Measurements from ENCODE around the gene PRR36. TPM values are rescaled to one million over a fixed set of nuclear protein-coding genes. Genes with fewer than 3 reads are reported as not detected.
A peak's percentile ranks its signal among the peaks of the same experiment; 100 is the strongest.

PRR36 gene
- total and polyA plus RNA-seq, 4 experiments from 2014 or later, result 0.06 to 0.36 (median 0.29) TPM; not detected in 1

DNA sequence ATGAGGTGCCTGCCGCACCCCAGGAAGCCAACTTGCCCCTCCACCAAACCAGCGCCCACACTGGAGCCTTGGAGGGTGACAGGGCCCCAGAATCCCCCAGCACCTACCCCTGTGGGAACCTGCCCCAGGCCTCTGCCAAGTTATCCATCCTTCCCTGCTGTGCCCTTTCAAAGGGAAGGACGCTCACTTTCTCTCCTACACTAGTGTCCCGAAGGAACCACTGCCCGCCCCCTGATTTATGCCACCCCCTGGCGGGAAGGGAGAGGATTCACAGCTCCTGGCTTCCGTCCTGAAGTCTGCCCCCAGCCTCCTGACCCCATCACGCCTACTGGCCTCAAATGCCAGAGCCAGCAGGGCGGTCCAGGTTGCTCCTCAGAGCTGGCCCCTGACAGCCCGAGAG is 42.7 kb downstream of the PRR36 start:
- POLR2A ChIA-PET (ENCODE audit: partially characterized antibody), result interaction anchor here (0.6 to 1.3 kb wide), 3 partner anchors 13 to 174 kb away, joined by 3 to 4 read pairs (median 3); partner anchors contain the start of gene SNAPC2
- Histone ChIP-seq H3K4me1 (ENCODE audit: insufficient read depth, low read length) (peaks cover 22% of the 10 kb centered on the region), H3K4me3 (ENCODE audit: low read length in 2 of 2) (no peak overlapping the region), H3K27ac (ENCODE audit: low read depth, low read length) (no peak overlapping the region), H3K9me3 (ENCODE audit: control insufficient read depth in 1 of 2, low read length in 2 of 2) (no peaks in the 10 kb centered on the region), H3K36me3 (ENCODE audit: insufficient read depth, low read length) (no peaks in the 10 kb centered on the region), H3K27me3 (ENCODE audit: insufficient read depth, low read length) (no peaks in the 10 kb centered on the region)
- Mint-ChIP-seq H3K9me3 (no peaks in the 10 kb centered on the region), H3K4me1 (peaks cover 11 to 28% (median 18%) of the 10 kb centered on the region in 4 donors), H3K36me3 (no peaks in the 10 kb centered on the region), H3K4me3 (peak overlapping the region; percentile 39 to 88 (median 78)), H3K27ac (peak overlapping the region in 3 of 7 donors; percentile 3 to 70 (median 55)), H3K27me3 (no peaks in the 10 kb centered on the region)
- CTCF ChIA-PET (ENCODE audit: partially characterized antibody), result interaction anchor here (1.3 kb wide), 1 partner anchor 21 kb away, joined by 4 read pairs; no protein-coding TSS in a partner anchor
- intact Hi-C loops (cut with micrococcal nuclease), result loop anchor here (2.0 kb wide), 1 partner anchor 31 kb away; no protein-coding TSS in a partner anchor
- DNase-seq, result no peak

DNA sequence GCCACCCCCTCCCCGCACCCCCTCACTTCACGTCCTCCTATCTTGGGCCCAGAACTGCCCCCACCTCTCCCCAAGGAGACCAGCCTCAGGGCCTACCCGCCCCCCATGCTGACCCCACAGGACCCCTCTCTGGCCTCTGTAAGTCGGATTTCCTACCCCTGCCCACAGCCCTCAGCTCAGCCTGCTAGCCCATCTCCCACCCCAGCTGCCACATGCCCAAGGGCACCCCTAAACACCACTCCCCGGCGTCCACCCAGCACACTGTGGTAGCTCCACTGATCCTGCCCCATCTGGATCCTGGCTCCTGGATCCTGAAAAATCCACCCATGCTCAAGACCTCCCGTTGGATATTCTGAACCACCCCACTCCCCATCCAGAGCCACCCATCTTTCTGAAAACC is 43.4 kb downstream of the PRR36 start:
- POLR2A ChIA-PET (ENCODE audit: partially characterized antibody), result interaction anchor here (0.6 to 1.6 kb wide), 3 partner anchors 14 to 173 kb away, joined by 3 to 4 read pairs (median 3); partner anchors contain the start of gene SNAPC2

DNA sequence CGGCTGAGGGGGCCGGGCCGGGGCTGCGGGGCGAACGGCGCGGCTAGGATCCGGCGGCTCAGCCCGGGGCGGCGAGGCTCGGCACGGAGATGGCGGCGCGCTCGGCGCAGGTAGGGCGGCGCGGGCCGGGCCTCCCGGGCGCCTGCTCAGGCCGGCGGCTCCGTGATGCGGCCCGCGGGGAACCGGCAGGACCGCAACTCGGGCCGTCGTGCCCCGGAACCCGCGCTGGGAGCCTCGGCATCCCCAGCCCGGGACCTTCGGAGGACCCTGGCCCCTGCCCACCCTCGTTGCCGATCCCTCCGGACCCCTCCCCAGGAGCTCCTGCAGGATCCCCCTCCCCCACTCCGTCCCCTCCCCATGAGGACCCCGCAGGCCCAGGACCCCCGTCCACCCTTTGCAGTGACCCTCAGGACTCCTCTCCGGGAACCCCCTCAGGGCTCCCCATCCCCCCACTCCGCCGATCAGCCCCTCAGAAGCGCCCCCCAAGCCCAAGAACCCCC is 43.9 kb downstream of the PRR36 start:
- intact Hi-C loops (cut with micrococcal nuclease), result loop anchor here (1.0 to 2.0 kb wide), 2 partner anchors 32 to 73 kb away; partner anchors contain the start of gene MAP2K7
- Histone ChIP-seq H3K4me1 (ENCODE audit: insufficient read depth, low read length) (peaks cover 22% of the 10 kb centered on the region), H3K27me3 (ENCODE audit: insufficient read depth, low read length) (no peaks in the 10 kb centered on the region), H3K9me3 (ENCODE audit: control insufficient read depth in 1 of 2, low read length in 2 of 2) (no peaks in the 10 kb centered on the region), H3K4me3 (ENCODE audit: low read length in 2 of 2) (peak overlapping the region in 1 of 2 donors; percentile 50), H3K36me3 (ENCODE audit: insufficient read depth, low read length) (no peaks in the 10 kb centered on the region), H3K27ac (ENCODE audit: low read depth, low read length) (peak overlapping the region; percentile 36)
- Mint-ChIP-seq H3K27ac (peak overlapping the region in 1 of 7 donors; percentile 81), H3K27me3 (no peaks in the 10 kb centered on the region), H3K36me3 (no peaks in the 10 kb centered on the region), H3K4me1 (peaks cover 11 to 28% (median 18%) of the 10 kb centered on the region in 4 donors), H3K4me3 (peak overlapping the region in 5 of 8 donors; percentile 76 to 88 (median 79)), H3K9me3 (no peaks in the 10 kb centered on the region)
- POLR2A ChIA-PET (ENCODE audit: partially characterized antibody), result interaction anchor here (1.3 to 1.6 kb wide), 2 partner anchors 14 to 90 kb away, joined by 3 to 4 read pairs; partner anchors contain the start of gene SNAPC2
- CTCF ChIA-PET (ENCODE audit: partially characterized antibody), result interaction anchor here (1.3 kb wide), 1 partner anchor 22 kb away, joined by 4 read pairs; no protein-coding TSS in a partner anchor
- DNase-seq, result no peak

More for the DNA sequence above, 43.4 kb downstream of the PRR36 start:
- Histone ChIP-seq H3K9me3 (ENCODE audit: control insufficient read depth in 1 of 2, low read length in 2 of 2) (no peaks in the 10 kb centered on the region), H3K36me3 (ENCODE audit: insufficient read depth, low read length) (no peaks in the 10 kb centered on the region), H3K27ac (ENCODE audit: low read depth, low read length) (peak overlapping the region; percentile 36), H3K27me3 (ENCODE audit: insufficient read depth, low read length) (no peaks in the 10 kb centered on the region), H3K4me1 (ENCODE audit: insufficient read depth, low read length) (peaks cover 22% of the 10 kb centered on the region), H3K4me3 (ENCODE audit: low read length in 2 of 2) (peak overlapping the region in 1 of 2 donors; percentile 50)
- H3K9me3 Mint-ChIP-seq, result no peaks in the 10 kb centered on the region
- peak overlapping the region in 4 of 7 donors; percentile 3 to 77 (median 70) for H3K27ac Mint-ChIP-seq
- H3K27me3 Mint-ChIP-seq, result no peaks in the 10 kb centered on the region
- CTCF ChIA-PET (ENCODE audit: partially characterized antibody), result interaction anchor here (1.3 kb wide), 1 partner anchor 22 kb away, joined by 4 read pairs; no protein-coding TSS in a partner anchor
- no peak for DNase-seq
- peak overlapping the region; percentile 66 to 88 (median 80) for H3K4me3 Mint-ChIP-seq
- H3K4me1 Mint-ChIP-seq, result peaks cover 11 to 28% (median 18%) of the 10 kb centered on the region in 4 donors
- no peaks in the 10 kb centered on the region for H3K36me3 Mint-ChIP-seq
- intact Hi-C loops (cut with micrococcal nuclease), result loop anchor here (1.0 to 2.0 kb wide), 2 partner anchors 32 to 72 kb away; partner anchors contain the start of gene MAP2K7

DNA sequence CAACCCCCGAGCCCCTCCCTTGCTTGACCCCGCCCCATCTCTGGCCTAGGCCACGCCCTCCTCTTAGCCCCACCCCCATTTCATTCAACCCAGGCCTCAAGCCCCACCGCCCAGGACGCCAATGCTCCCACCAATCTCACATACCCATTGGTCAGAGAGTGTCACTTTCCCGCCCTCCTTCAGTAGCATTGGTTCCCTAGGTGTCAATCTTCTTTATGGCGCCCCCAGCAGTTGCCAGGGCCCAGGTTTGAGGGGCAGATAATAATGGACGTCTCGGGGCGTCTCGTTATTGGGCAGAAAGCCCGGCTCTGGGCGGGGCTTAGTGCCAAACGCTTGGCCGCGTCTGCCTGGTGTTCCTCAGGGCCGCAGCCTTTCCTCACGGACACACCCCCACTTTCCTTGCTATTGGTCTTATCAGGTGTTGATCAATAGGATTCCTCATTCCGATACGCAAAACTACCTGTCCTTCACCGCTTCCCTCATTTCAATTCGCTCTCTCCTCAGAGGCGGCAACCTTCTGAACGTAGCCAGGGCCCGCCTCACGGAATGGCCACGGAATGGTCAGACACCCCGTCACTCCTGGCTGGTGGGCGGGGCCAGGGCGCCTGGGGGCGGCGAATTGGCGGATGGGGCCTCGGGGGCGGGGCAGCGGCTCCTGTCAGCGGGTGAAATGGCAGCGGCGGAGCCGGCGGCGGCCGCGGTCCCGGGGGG is 44.5 kb downstream of the PRR36 start, which contains the start of gene EVI5L:
Gene EVI5L (plus strand): TSS at position 658 of the 711 bp plus-strand sequence. CDS start 16,325 bp downstream, outside the sequence.
- no peaks in the 10 kb centered on the region for H3K36me3 ChIP-seq (ENCODE audit: insufficient read depth, low read length)
- no peaks in the 10 kb centered on the region for H3K9me3 Mint-ChIP-seq
- H3K36me3 Mint-ChIP-seq, result no peaks in the 10 kb centered on the region
- POLR2A ChIA-PET (ENCODE audit: partially characterized antibody), result interaction anchor here (1.4 to 1.6 kb wide), 3 partner anchors 40 to 148 kb away, joined by 3 to 4 read pairs (median 3); partner anchors contain the start of gene SNAPC2
- DNase-seq, result peak; percentile 99
- CTCF ChIA-PET (ENCODE audit: partially characterized antibody), result interaction anchor here (1.2 to 2.3 kb wide), 2 partner anchors 10 to 40 kb away, joined by 6 to 7 read pairs; no protein-coding TSS in a partner anchor
- peaks cover 22% of the 10 kb centered on the region for H3K4me1 ChIP-seq (ENCODE audit: insufficient read depth, low read length)
- peak within 1 kb of the TSS in 1 of 2 donors; percentile 50 for H3K4me3 ChIP-seq (ENCODE audit: low read length in 2 of 2)
- H3K4me3 Mint-ChIP-seq, result peak within 1 kb of the TSS; percentile 76 to 88 (median 86)
- H3K4me1 Mint-ChIP-seq, result peaks cover 11 to 28% (median 18%) of the 10 kb centered on the region in 4 donors
- H3K9me3 ChIP-seq (ENCODE audit: control insufficient read depth in 1 of 2, low read length in 2 of 2), result no peaks in the 10 kb centered on the region
- peak within 1 kb of the TSS; percentile 63 to 90 (median 87) for H3K27ac Mint-ChIP-seq
- intact Hi-C loops (cut with micrococcal nuclease), result loop anchor here (1.0 to 2.0 kb wide), 4 partner anchors 33 to 91 kb away; partner anchors contain the start of genes MAP2K7 and SNAPC2
- no peaks in the 10 kb centered on the region for H3K27me3 Mint-ChIP-seq
- no peaks in the 10 kb centered on the region for H3K27me3 ChIP-seq (ENCODE audit: insufficient read depth, low read length)
- peak within 1 kb of the TSS; percentile 36 for H3K27ac ChIP-seq (ENCODE audit: low read depth, low read length)

DNA sequence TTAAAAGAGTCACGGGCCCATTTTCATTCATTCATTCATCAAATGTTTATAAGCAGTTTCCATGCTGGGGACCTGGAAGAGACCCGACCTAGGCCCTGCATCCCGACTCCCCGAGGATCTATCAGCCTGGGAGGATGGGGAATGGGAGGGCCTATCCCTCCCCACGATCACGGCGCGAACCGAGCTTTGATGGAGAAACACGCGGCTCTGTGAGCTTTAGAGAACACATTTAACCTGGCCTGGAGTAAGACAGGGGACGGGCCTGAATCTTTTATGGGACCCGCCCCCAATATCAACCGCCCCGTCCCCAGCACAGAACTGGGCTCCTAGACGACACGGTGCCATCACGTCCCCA is 45.0 kb downstream of the PRR36 start:
- peak overlapping the region in 1 of 2 donors; percentile 37 for H3K4me3 ChIP-seq (ENCODE audit: low read length in 2 of 2)
- ChIA-PET POLR2A (ENCODE audit: partially characterized antibody) (interaction anchor here (0.9 to 1.5 kb wide), 3 partner anchors 40 to 148 kb away, joined by 3 to 4 read pairs (median 3); no protein-coding TSS in a partner anchor), CTCF (ENCODE audit: partially characterized antibody) (interaction anchor here (0.8 to 2.3 kb wide), 3 partner anchors 9 to 40 kb away, joined by 3 to 7 read pairs (median 6); no protein-coding TSS in a partner anchor)
- no peaks in the 10 kb centered on the region for H3K9me3 ChIP-seq (ENCODE audit: control insufficient read depth in 1 of 2, low read length in 2 of 2)
- H3K27me3 ChIP-seq (ENCODE audit: insufficient read depth, low read length), result no peaks in the 10 kb centered on the region
- no peaks in the 10 kb centered on the region for H3K36me3 ChIP-seq (ENCODE audit: insufficient read depth, low read length)
- H3K36me3 Mint-ChIP-seq, result no peaks in the 10 kb centered on the region
- no peak for DNase-seq
- H3K4me1 Mint-ChIP-seq, result peaks cover 11 to 28% (median 18%) of the 10 kb centered on the region in 4 donors
- peak overlapping the region; percentile 63 to 90 (median 87) for H3K27ac Mint-ChIP-seq
- peak overlapping the region; percentile 57 to 88 (median 83) for H3K4me3 Mint-ChIP-seq
- no peaks in the 10 kb centered on the region for H3K27me3 Mint-ChIP-seq
- H3K4me1 ChIP-seq (ENCODE audit: insufficient read depth, low read length), result peaks cover 22% of the 10 kb centered on the region
- H3K27ac ChIP-seq (ENCODE audit: low read depth, low read length), result peak overlapping the region; percentile 23
- intact Hi-C loops (cut with micrococcal nuclease), result loop anchor here (1.0 kb wide), 2 partner anchors 40 to 91 kb away; partner anchors contain the start of gene SNAPC2
- H3K9me3 Mint-ChIP-seq, result no peaks in the 10 kb centered on the region

DNA sequence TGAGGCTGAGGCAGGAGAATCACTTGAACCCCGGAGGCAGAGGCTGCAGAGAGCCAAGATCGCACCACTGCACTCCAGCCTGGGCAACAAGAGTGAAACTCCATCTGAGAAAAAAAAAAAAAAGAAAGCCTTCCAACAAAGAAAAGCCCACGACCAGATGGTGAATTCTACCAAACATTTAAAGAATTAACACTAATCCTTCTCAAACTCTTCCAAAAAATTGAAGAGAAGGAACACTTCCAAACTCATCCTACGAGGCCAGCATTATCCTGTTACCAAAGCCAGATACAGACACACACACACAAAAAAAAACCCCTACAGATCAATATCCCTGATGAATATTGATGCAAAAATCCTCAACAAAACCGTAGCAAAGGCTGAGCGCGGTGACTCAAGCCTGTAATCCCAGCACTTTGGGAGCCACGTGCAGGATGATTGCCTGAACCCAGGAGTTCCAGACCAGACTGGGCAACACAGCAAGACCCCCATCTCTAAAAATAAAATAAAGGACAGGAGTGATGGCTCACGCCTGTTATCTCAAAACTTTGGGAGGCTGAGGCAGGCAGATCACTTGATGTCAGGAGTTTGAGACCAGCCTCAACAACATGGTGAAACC is 50.4 kb downstream of the PRR36 start:
- Mint-ChIP-seq H3K27me3 (peaks cover 14 to 15% of the 10 kb centered on the region in 2 donors), H3K36me3 (peaks cover 0 to 4% of the 10 kb centered on the region in 2 donors), H3K9me3 (peaks cover 0 to 4% (median 0%) of the 10 kb centered on the region in 8 donors), H3K4me3 (no peak overlapping the region), H3K4me1 (peaks cover 0 to 5% (median under 1%) of the 10 kb centered on the region in 4 donors), H3K27ac (peak overlapping the region in 1 of 7 donors; percentile 35)
- POLR2A ChIA-PET (ENCODE audit: partially characterized antibody), result no interaction called here
- Histone ChIP-seq H3K27ac (ENCODE audit: low read depth, low read length) (no peak overlapping the region), H3K9me3 (ENCODE audit: control insufficient read depth in 1 of 2, low read length in 2 of 2) (no peaks in the 10 kb centered on the region), H3K36me3 (ENCODE audit: insufficient read depth, low read length) (no peaks in the 10 kb centered on the region), H3K4me1 (ENCODE audit: insufficient read depth, low read length) (peaks cover under 1% of the 10 kb centered on the region), H3K27me3 (ENCODE audit: insufficient read depth, low read length) (no peaks in the 10 kb centered on the region), H3K4me3 (ENCODE audit: low read length in 2 of 2) (no peak overlapping the region)
- CTCF ChIA-PET (ENCODE audit: partially characterized antibody), result no interaction called here
- intact Hi-C loops (cut with micrococcal nuclease), result no loop called here
- no peak for DNase-seq
